ENCODE results near the gene SEMA4A.

The SEMA4A gene

GRCh38 chr1:156163712-156164111 lies 10.3 kb downstream of the SEMA4A start:
- Histone ChIP-seq H3K4me1 (ENCODE audit: low read depth, poor library complexity, severe bottlenecking) (no peaks in the 10 kb centered on the region), H2AFZ (ENCODE audit: low read depth) (no peak overlapping the region), H3K9ac (no peak overlapping the region), H3K4me2 (no peak overlapping the region), H3K4me3 (IDR thresholded peaks at IDR 0.05; ENCODE audit: insufficient read depth, low read depth, low read length) (no peak overlapping the region), H3K27me3 (ENCODE audit: insufficient read depth, low read depth) (no peaks in the 10 kb centered on the region), H3K36me3 (ENCODE audit: insufficient read depth) (no peaks in the 10 kb centered on the region), H4K20me1 (ENCODE audit: insufficient read depth) (no peaks in the 10 kb centered on the region), H3K79me2 (ENCODE audit: insufficient read depth, low read depth) (no peaks in the 10 kb centered on the region), H3K27ac (no peak overlapping the region)
- no peak for TF ChIP-seq CTCF (conservative IDR thresholded peaks at IDR 0.05; ENCODE audit: low read depth, low read length)

DNA sequence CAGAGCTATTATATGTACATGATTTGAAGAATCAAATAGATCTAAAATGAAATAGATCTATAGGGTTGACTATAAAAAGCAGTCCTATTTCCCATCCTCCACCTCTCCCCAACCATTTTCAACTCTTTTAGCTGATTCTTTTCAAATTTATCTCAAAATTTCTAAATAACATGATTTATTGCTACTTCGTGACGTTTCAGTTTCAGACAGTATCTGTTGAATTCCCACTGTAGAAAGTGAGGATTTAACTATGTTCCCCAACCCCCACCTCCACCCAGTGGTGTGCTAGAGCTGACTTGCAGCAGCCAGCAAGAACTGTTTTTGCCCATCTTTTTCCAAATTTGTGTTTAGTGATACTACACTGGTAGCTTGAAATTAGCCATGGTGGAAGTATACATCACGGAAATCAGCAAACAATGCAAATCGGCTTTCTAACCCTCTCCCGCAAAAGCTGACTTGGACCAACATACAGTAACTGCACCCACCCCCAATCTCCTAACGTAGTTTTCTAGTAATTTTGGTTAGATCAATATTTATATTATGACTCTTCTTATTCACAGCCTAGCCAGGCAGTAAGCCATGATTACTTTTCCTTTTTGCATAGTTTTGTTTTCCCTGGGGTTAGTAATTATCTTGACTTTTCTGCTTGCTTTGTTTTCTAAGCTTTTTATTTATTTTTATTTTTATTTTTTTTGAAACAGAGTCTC lies 10.9 kb downstream of the SEMA4A start:
- Histone ChIP-seq H3K36me3 (ENCODE audit: insufficient read depth) (no peaks in the 10 kb centered on the region), H3K4me1 (ENCODE audit: low read depth, poor library complexity, severe bottlenecking) (no peaks in the 10 kb centered on the region), H2AFZ (ENCODE audit: low read depth) (no peak overlapping the region), H3K27ac (no peak overlapping the region), H3K27me3 (ENCODE audit: insufficient read depth, low read depth) (no peaks in the 10 kb centered on the region), H3K4me3 (IDR thresholded peaks at IDR 0.05; ENCODE audit: insufficient read depth, low read depth, low read length) (no peak overlapping the region), H3K79me2 (ENCODE audit: insufficient read depth, low read depth) (no peaks in the 10 kb centered on the region), H3K4me2 (no peak overlapping the region), H3K9ac (no peak overlapping the region), H4K20me1 (ENCODE audit: insufficient read depth) (no peaks in the 10 kb centered on the region)
- no peak for TF ChIP-seq CTCF (conservative IDR thresholded peaks at IDR 0.05; ENCODE audit: low read depth, low read length)

DNA sequence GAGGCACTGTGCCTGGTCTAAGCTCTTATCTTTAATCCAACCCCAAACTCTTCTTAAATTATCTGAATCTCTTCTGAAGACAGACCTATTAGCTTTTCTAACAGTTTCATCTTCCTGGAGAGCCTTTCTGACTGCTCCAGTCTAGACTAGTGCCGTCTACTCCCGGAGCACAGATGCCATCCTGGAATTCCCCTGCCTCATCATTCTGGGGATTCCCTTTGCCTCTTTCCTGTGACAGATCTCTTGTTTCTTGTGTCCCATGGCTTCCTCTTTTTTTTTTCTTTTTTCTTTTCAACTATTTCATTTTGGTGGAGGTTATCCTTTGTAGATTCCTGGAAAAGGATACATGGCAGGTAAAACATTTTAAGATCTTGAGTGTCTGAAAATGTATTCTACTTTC lies 11.7 kb downstream of the SEMA4A start:
- H3K27ac ChIP-seq = no peak overlapping the region
- H3K27me3 ChIP-seq (ENCODE audit: insufficient read depth, low read depth) = no peaks in the 10 kb centered on the region
- H3K79me2 ChIP-seq (ENCODE audit: insufficient read depth, low read depth) = no peaks in the 10 kb centered on the region
- TF ChIP-seq CTCF (conservative IDR thresholded peaks at IDR 0.05; ENCODE audit: low read depth, low read length) = no peak
- no peak overlapping the region for H3K9ac ChIP-seq
- H4K20me1 ChIP-seq (ENCODE audit: insufficient read depth) = no peaks in the 10 kb centered on the region
- H2AFZ ChIP-seq (ENCODE audit: low read depth) = no peak overlapping the region
- H3K4me2 ChIP-seq = no peak overlapping the region
- H3K36me3 ChIP-seq (ENCODE audit: insufficient read depth) = no peaks in the 10 kb centered on the region
- no peak overlapping the region for H3K4me3 ChIP-seq (IDR thresholded peaks at IDR 0.05; ENCODE audit: insufficient read depth, low read depth, low read length)
- H3K4me1 ChIP-seq (ENCODE audit: low read depth, poor library complexity, severe bottlenecking) = no peaks in the 10 kb centered on the region

DNA sequence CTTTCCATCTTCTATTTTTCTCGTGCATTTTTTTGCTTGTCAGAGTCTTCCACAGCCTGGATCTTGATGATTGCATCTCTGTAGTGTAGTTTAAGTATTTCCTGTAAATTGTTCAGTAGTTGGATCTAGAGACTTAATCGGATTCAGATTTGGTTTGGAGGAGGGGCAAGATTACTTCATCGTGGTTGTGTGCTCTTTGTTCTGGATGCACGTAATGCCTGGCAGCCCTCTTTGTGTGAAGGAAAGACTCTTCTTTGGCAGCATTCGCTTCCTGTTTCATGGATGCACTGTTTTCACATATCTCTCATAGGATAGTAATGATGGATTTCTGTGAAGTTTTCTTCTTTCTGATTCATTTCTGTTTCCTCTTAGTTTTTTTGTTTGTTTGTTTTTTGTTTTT lies 14.2 kb downstream of the SEMA4A start:
- H3K27me3 ChIP-seq (ENCODE audit: insufficient read depth, low read depth) = no peaks in the 10 kb centered on the region
- no peaks in the 10 kb centered on the region for H3K4me1 ChIP-seq (ENCODE audit: low read depth, poor library complexity, severe bottlenecking)
- H3K79me2 ChIP-seq (ENCODE audit: insufficient read depth, low read depth) = no peaks in the 10 kb centered on the region
- no peak overlapping the region for H2AFZ ChIP-seq (ENCODE audit: low read depth)
- H3K27ac ChIP-seq = no peak overlapping the region
- no peak for TF ChIP-seq CTCF (conservative IDR thresholded peaks at IDR 0.05; ENCODE audit: low read depth, low read length)
- no peak overlapping the region for H3K4me2 ChIP-seq
- H3K9ac ChIP-seq = no peak overlapping the region
- no peaks in the 10 kb centered on the region for H3K36me3 ChIP-seq (ENCODE audit: insufficient read depth)
- H4K20me1 ChIP-seq (ENCODE audit: insufficient read depth) = no peaks in the 10 kb centered on the region
- no peak overlapping the region for H3K4me3 ChIP-seq (IDR thresholded peaks at IDR 0.05; ENCODE audit: insufficient read depth, low read depth, low read length)
